ENCODE data around the gene PSD. TPM values are rescaled to one million over a fixed set of nuclear protein-coding genes. Genes with fewer than 3 reads are reported as not detected.

Gene PSD
- total RNA-seq (2022) (0.66 and 0.75 TPM in 2 replicates), Bru-seq, nascent RNA (percentile 19 among the genes with signal in this experiment), BruChase-seq, experiment 1, labeled RNA remaining after a 6-hour chase (percentile 23 among the genes with signal in this experiment), BruChase-seq, experiment 2, labeled RNA remaining after a 2-hour chase (percentile 21 among the genes with signal in this experiment)
- long read RNA-seq, partial matches to known transcripts = 0 of 1 reads
- long read RNA-seq, other reads (novel, unspliced or antisense) = 1 of 1 reads

DNA sequence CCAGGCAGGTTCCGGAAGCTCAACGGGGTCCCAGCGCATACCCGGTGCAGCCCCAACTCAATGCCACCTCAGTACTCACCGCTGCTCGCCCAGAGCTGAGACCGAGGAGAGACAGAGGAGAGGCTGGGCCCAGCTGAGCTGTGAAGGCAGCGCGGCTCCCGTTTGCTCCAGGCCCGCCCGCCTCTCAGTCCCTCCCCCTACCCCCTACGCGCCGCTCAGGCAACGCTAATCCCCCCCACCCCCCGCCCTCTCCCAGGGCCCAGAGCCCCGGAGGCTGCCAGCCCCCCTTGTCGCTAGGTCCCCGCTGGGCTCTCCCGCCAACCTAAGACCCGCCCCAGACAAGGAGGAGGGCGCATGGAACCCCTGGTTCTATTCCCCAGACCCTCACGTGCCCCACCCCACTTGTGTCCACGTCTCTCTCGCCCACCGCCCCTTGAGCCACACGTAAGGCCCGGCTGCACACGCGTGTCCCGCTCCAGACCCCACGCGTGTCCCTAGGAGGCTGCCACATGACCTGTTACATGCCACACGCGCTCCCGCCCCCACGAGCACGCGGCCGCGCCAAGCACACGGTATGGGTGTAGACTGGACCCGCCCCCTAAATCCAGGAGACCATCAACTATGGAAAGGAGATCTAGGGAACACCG, at the start of gene PSD:
Gene PSD, minus strand, starts transcription at position 164 of the 647 bp plus-strand sequence. CDS start 1,747 bp downstream, outside the sequence.
- TF ChIP-seq, protein P1, sequence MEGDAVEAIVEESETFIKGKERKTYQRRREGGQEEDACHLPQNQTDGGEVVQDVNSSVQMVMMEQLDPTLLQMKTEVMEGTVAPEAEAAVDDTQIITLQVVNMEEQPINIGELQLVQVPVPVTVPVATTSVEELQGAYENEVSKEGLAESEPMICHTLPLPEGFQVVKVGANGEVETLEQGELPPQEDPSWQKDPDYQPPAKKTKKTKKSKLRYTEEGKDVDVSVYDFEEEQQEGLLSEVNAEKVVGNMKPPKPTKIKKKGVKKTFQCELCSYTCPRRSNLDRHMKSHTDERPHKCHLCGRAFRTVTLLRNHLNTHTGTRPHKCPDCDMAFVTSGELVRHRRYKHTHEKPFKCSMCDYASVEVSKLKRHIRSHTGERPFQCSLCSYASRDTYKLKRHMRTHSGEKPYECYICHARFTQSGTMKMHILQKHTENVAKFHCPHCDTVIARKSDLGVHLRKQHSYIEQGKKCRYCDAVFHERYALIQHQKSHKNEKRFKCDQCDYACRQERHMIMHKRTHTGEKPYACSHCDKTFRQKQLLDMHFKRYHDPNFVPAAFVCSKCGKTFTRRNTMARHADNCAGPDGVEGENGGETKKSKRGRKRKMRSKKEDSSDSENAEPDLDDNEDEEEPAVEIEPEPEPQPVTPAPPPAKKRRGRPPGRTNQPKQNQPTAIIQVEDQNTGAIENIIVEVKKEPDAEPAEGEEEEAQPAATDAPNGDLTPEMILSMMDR (IDR thresholded peaks at IDR 0.05; ENCODE audit: unreplicated experiment) = no peak
- H3K36me3 Mint-ChIP-seq (ENCODE audit: insufficient read depth, unreplicated experiment) = peaks cover 13% of the 10 kb centered on the region
- H3K4me3 Mint-ChIP-seq (ENCODE audit: unreplicated experiment) = peak within 1 kb of the TSS; percentile 99
- intact Hi-C loops (cut with micrococcal nuclease) = no loop called here
- peaks cover 11% of the 10 kb centered on the region for H3K27me3 Mint-ChIP-seq (ENCODE audit: insufficient read depth, unreplicated experiment)
- CTCF ChIA-PET = no interaction called here
- DNase-seq (ENCODE audit: unreplicated experiment) = no peak
- BruUV-seq (replicated peaks) = no TSS peak
- H3K4me1 Mint-ChIP-seq (ENCODE audit: insufficient read depth, unreplicated experiment) = peaks cover 5% of the 10 kb centered on the region
- H3K27ac Mint-ChIP-seq (ENCODE audit: low read depth, unreplicated experiment) = no peak within 1 kb of the TSS
- H3K9me3 Mint-ChIP-seq (ENCODE audit: unreplicated experiment) = no peaks in the 10 kb centered on the region
- POLR2A ChIA-PET = interaction anchor here (0.7 kb wide), 1 partner anchor 58 kb away, joined by 3 read pairs; no protein-coding TSS in a partner anchor

DNA sequence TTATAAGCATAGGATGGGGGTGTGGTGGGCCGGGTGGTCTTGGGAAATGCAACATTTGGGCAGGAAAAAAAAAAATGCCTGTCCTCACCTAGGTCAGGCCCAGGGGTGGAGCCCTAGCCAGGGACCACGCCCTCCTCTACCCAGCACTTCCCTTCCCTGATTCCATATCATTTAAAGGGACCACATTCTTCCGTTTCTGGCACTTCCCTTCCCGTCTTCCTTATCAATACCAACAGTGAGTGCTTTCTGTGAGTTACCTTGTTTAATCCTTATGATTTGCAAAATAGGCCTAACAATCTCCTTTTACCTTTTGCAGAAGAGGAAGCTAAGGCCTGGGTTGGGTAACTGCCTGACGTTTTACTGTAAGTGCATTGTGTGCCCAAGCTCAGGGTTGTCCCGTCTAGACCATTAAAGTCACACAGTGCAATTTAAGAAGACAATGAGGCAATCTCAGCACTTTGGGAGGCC, 49.4 kb upstream of the PSD start:
- CTCF ChIA-PET = interaction anchor here (0.7 to 3.0 kb wide), 2 partner anchors 11 to 419 kb away, joined by 5 to 28 read pairs; no protein-coding TSS in a partner anchor
- no peak overlapping the region for H3K27ac Mint-ChIP-seq (ENCODE audit: low read depth, unreplicated experiment)
- no peak for DNase-seq (ENCODE audit: unreplicated experiment)

DNA sequence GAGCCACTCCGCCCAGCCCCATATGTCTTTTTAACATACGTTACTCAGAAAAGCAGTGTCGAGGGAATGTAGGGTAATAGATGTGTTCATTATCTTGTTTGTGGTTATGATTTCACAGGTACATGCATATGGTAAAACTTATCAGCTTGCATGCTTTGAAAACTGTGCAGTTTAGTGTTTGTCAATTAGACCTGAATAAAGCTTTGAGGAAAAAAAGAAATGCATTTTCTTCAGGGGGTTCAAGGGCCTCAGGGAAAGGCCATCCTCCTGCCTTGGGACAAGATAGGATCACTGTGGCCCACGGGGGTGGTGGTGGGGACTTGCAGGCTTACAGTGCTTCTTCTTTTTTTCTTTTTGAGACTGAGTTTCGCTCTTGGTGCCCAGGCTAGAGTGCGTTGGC, 48.7 kb upstream of the PSD start:
- no peaks in the 10 kb centered on the region for H3K27me3 Mint-ChIP-seq (ENCODE audit: insufficient read depth, unreplicated experiment)
- TF ChIP-seq, protein P1 (IDR thresholded peaks at IDR 0.05; ENCODE audit: unreplicated experiment) = no peak
- no peaks in the 10 kb centered on the region for H3K9me3 Mint-ChIP-seq (ENCODE audit: unreplicated experiment)
- H3K36me3 Mint-ChIP-seq (ENCODE audit: insufficient read depth, unreplicated experiment) = no peaks in the 10 kb centered on the region
- H3K4me1 Mint-ChIP-seq (ENCODE audit: insufficient read depth, unreplicated experiment) = no peaks in the 10 kb centered on the region
- no TSS peak for BruUV-seq (replicated peaks)
- CTCF ChIA-PET = interaction anchor here (0.6 to 3.0 kb wide), 3 partner anchors 12 to 418 kb away, joined by 3 to 28 read pairs (median 5); no protein-coding TSS in a partner anchor
- DNase-seq (ENCODE audit: unreplicated experiment) = no peak
- POLR2A ChIA-PET = no interaction called here
- intact Hi-C loops (cut with micrococcal nuclease) = no loop called here
- no peak overlapping the region for H3K27ac Mint-ChIP-seq (ENCODE audit: low read depth, unreplicated experiment)
- H3K4me3 Mint-ChIP-seq (ENCODE audit: unreplicated experiment) = no peak overlapping the region

More for the DNA sequence above, 49.4 kb upstream of the PSD start:
- intact Hi-C loops (cut with micrococcal nuclease) = no loop called here
- TF ChIP-seq, protein P1 (IDR thresholded peaks at IDR 0.05; ENCODE audit: unreplicated experiment) = no peak
- POLR2A ChIA-PET = no interaction called here
- H3K4me3 Mint-ChIP-seq (ENCODE audit: unreplicated experiment) = peak overlapping the region; percentile 27
- BruUV-seq (replicated peaks) = no TSS peak
- no peaks in the 10 kb centered on the region for H3K4me1 Mint-ChIP-seq (ENCODE audit: insufficient read depth, unreplicated experiment)
- peaks cover 5% of the 10 kb centered on the region for H3K36me3 Mint-ChIP-seq (ENCODE audit: insufficient read depth, unreplicated experiment)
- H3K27me3 Mint-ChIP-seq (ENCODE audit: insufficient read depth, unreplicated experiment) = no peaks in the 10 kb centered on the region
- H3K9me3 Mint-ChIP-seq (ENCODE audit: unreplicated experiment) = no peaks in the 10 kb centered on the region

DNA sequence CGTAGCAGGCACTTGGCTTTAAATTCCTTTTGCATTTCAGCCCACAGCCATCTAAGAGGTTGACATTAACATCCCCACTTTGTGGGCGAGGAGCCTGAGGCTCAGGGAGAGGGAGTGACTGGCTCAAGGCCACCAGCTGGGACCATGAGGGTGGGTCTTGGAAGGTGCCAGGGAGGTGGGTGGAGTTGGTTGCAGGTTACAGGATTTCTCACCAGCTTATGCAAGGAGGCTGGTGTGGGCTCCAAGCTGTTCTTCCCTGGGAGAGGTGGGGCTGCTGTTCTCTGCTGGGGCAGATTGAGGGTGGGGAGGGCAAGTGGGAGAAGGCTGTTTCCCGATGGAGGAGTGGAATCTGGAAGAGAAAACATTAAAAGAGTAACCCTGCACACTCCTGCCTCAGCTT, 46.9 kb upstream of the PSD start:
- BruUV-seq (replicated peaks) = no TSS peak
- POLR2A ChIA-PET = interaction anchor here (0.5 to 0.6 kb wide), 2 partner anchors 221 to 304 kb away, joined by 3 read pairs; no protein-coding TSS in a partner anchor
- H3K36me3 Mint-ChIP-seq (ENCODE audit: insufficient read depth, unreplicated experiment) = no peaks in the 10 kb centered on the region

More for the DNA sequence above, 46.9 kb upstream of the PSD start:
- CTCF ChIA-PET = interaction anchor here (0.6 to 3.4 kb wide), 4 partner anchors 13 to 1903 kb away, joined by 3 to 13 read pairs (median 4); no protein-coding TSS in a partner anchor
- peaks cover 15% of the 10 kb centered on the region for H3K4me1 Mint-ChIP-seq (ENCODE audit: insufficient read depth, unreplicated experiment)
- no peaks in the 10 kb centered on the region for H3K27me3 Mint-ChIP-seq (ENCODE audit: insufficient read depth, unreplicated experiment)
- no peaks in the 10 kb centered on the region for H3K9me3 Mint-ChIP-seq (ENCODE audit: unreplicated experiment)
- no peak overlapping the region for H3K4me3 Mint-ChIP-seq (ENCODE audit: unreplicated experiment)
- TF ChIP-seq, protein P1 (IDR thresholded peaks at IDR 0.05; ENCODE audit: unreplicated experiment) = no peak
- no peak overlapping the region for H3K27ac Mint-ChIP-seq (ENCODE audit: low read depth, unreplicated experiment)
- intact Hi-C loops (cut with micrococcal nuclease) = no loop called here
- no peak for DNase-seq (ENCODE audit: unreplicated experiment)

All from MCF 10A (cell line).